ENCODE results near the gene MIS12. TPM values are rescaled to one million over a fixed set of nuclear protein-coding genes. Genes with fewer than 3 reads are reported as not detected.

MIS12 gene
- total RNA-seq, 3 donors from 2014 or later, result 10.2 to 14.3 (median 12.0) TPM

- intact Hi-C loops (cut with DNase I, micrococcal nuclease), result no loop called here
- DNase-seq (no peak), ATAC-seq (peak; percentile 5)
- Histone ChIP-seq H3K4me1 (ENCODE audit: low read depth) (peaks cover 19% of the 10 kb centered on the region), H3K9me3 (no peaks in the 10 kb centered on the region), H3K36me3 (ENCODE audit: low read depth) (no peaks in the 10 kb centered on the region), H3K4me3 (peak within 1 kb of the TSS; percentile 85)
- no peak for TF ChIP-seq CTCF (IDR thresholded peaks at IDR 0.05)
Measured at GRCh38 chr17:5485270-5486205, 828 bp upstream of the MIS12 start, which contains the start of gene DERL2. Gene DERL2 (minus strand): TSS chr17:5486178. CDS start chr17:5486161, 17 bp downstream.

GRCh38 chr17:5488752-5489151 lies 2.4 kb downstream of the MIS12 start:
- ATAC-seq (no peak), DNase-seq (no peak)
- Histone ChIP-seq H3K36me3 (ENCODE audit: low read depth) (no peaks in the 10 kb centered on the region), H3K4me1 (ENCODE audit: low read depth) (peaks cover 19% of the 10 kb centered on the region), H3K9me3 (no peaks in the 10 kb centered on the region), H3K4me3 (no peak overlapping the region)
- intact Hi-C loops (cut with DNase I, micrococcal nuclease), result no loop called here
- TF ChIP-seq CTCF (IDR thresholded peaks at IDR 0.05), result no peak

GRCh38 chr17:5492970-5493369 lies 6.6 kb downstream of the MIS12 start:
- intact Hi-C loops (cut with DNase I, micrococcal nuclease), result no loop called here
- H3K4me1 ChIP-seq (ENCODE audit: low read depth), result peaks cover under 1% of the 10 kb centered on the region
- no peak for ATAC-seq
- no peak for DNase-seq
- no peaks in the 10 kb centered on the region for H3K9me3 ChIP-seq
- TF ChIP-seq CTCF (IDR thresholded peaks at IDR 0.05), result no peak
- no peaks in the 10 kb centered on the region for H3K36me3 ChIP-seq (ENCODE audit: low read depth)
- H3K4me3 ChIP-seq, result no peak overlapping the region

GRCh38 chr17:5499476-5500231 lies 13.3 kb downstream of the MIS12 start:
- Histone ChIP-seq H3K36me3 (ENCODE audit: low read depth) (no peaks in the 10 kb centered on the region), H3K4me3 (no peak overlapping the region), H3K4me1 (ENCODE audit: low read depth) (peaks cover 6% of the 10 kb centered on the region), H3K9me3 (no peaks in the 10 kb centered on the region)
- intact Hi-C loops (cut with DNase I, micrococcal nuclease), result no loop called here
- ATAC-seq (no peak), DNase-seq (no peak)
- TF ChIP-seq CTCF (IDR thresholded peaks at IDR 0.05), result no peak

GRCh38 chr17:5500247-5500588 lies 13.9 kb downstream of the MIS12 start:
- Histone ChIP-seq H3K4me1 (ENCODE audit: low read depth) (peaks cover 6% of the 10 kb centered on the region), H3K36me3 (ENCODE audit: low read depth) (no peaks in the 10 kb centered on the region), H3K4me3 (no peak overlapping the region), H3K9me3 (no peaks in the 10 kb centered on the region)
- ATAC-seq (no peak), DNase-seq (no peak)
- no peak for TF ChIP-seq CTCF (IDR thresholded peaks at IDR 0.05)
- intact Hi-C loops (cut with DNase I, micrococcal nuclease), result no loop called here
